ENCODE data around the gene ZC3H13.

ZC3H13 gene

DNA sequence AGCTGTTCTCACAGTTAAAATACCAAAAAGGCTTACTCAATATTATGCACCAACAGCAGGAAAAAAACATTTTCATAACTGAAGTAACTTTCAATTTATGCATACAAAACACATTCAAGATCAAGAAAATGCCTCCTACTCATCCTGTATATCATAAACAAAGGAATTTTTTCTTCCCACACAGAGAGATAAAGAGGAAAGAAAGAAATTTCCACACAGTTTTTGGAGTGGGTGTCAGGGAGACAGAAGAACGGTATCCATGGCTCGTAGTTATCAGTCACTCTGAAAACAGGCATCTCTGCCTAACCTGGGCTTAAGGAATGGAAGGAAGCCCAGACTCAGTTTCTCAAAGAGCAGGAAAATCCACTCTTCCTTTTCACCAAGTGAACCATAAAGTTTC is 108.6 kb downstream of the ZC3H13 start:
- Histone ChIP-seq H4K20me1 (ENCODE audit: insufficient read depth, low read length, poor library complexity, severe bottlenecking) (no peaks in the 10 kb centered on the region), H3K9me2 (replicated peaks; ENCODE audit: low read depth, low read length) (no peaks in the 10 kb centered on the region), H3F3A (ENCODE audit: low read depth) (no peaks in the 10 kb centered on the region), H3K9me3 (ENCODE audit: insufficient read depth, low read depth, low read length) (no peaks in the 10 kb centered on the region), H3K9ac (ENCODE audit: low read depth, low read length, poor library complexity, severe bottlenecking) (no peak overlapping the region), H3K4me1 (ENCODE audit: insufficient read depth, low read length, poor library complexity, severe bottlenecking) (no peaks in the 10 kb centered on the region), H3K79me2 (ENCODE audit: insufficient read depth, low read length) (no peaks in the 10 kb centered on the region), H2AFZ (ENCODE audit: low read length) (no peak overlapping the region), H3K4me2 (ENCODE audit: low read depth, low read length, poor library complexity, severe bottlenecking) (no peak overlapping the region), H3K36me3 (ENCODE audit: insufficient read depth, low read length) (no peaks in the 10 kb centered on the region), H3K27me3 (ENCODE audit: insufficient read depth, low read length, poor library complexity, severe bottlenecking) (no peaks in the 10 kb centered on the region), H3K4me3 (ENCODE audit: low read length, poor library complexity, severe bottlenecking) (no peak overlapping the region)
- no peak for TF ChIP-seq EZH2phosphoT487 (IDR thresholded peaks at IDR 0.05; ENCODE audit: borderline replicate concordance)
- TF ChIP-seq, protein P1, sequence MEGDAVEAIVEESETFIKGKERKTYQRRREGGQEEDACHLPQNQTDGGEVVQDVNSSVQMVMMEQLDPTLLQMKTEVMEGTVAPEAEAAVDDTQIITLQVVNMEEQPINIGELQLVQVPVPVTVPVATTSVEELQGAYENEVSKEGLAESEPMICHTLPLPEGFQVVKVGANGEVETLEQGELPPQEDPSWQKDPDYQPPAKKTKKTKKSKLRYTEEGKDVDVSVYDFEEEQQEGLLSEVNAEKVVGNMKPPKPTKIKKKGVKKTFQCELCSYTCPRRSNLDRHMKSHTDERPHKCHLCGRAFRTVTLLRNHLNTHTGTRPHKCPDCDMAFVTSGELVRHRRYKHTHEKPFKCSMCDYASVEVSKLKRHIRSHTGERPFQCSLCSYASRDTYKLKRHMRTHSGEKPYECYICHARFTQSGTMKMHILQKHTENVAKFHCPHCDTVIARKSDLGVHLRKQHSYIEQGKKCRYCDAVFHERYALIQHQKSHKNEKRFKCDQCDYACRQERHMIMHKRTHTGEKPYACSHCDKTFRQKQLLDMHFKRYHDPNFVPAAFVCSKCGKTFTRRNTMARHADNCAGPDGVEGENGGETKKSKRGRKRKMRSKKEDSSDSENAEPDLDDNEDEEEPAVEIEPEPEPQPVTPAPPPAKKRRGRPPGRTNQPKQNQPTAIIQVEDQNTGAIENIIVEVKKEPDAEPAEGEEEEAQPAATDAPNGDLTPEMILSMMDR (conservative IDR thresholded peaks at IDR 0.05; ENCODE audit: low read length): no peak

DNA sequence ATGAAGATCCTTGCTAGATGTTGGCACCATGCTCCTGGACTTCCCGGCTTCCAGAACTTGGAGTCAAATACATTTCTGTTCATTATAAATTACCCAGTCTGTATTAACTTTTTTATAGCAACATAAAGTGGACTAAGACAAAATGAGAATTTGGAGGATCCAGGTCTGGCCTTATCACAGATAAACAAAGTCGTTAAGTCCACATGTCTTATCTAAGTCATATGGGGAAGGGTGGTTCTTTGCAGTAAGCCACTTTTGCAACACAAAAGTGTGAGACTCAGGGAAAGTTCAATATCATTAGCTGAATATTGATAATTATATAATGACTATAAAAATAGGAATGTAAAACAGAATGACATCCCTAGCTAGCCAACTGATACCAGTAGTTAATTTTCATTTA is 109.4 kb downstream of the ZC3H13 start:
- Histone ChIP-seq H3K9me2 (replicated peaks; ENCODE audit: low read depth, low read length) (no peaks in the 10 kb centered on the region), H3F3A (ENCODE audit: low read depth) (no peaks in the 10 kb centered on the region), H3K9ac (ENCODE audit: low read depth, low read length, poor library complexity, severe bottlenecking) (no peak overlapping the region), H3K36me3 (ENCODE audit: insufficient read depth, low read length) (no peaks in the 10 kb centered on the region), H3K79me2 (ENCODE audit: insufficient read depth, low read length) (no peaks in the 10 kb centered on the region), H2AFZ (ENCODE audit: low read length) (no peak overlapping the region), H3K4me1 (ENCODE audit: insufficient read depth, low read length, poor library complexity, severe bottlenecking) (no peaks in the 10 kb centered on the region), H4K20me1 (ENCODE audit: insufficient read depth, low read length, poor library complexity, severe bottlenecking) (no peaks in the 10 kb centered on the region), H3K4me3 (ENCODE audit: low read length, poor library complexity, severe bottlenecking) (no peak overlapping the region), H3K9me3 (ENCODE audit: insufficient read depth, low read depth, low read length) (no peaks in the 10 kb centered on the region), H3K27me3 (ENCODE audit: insufficient read depth, low read length, poor library complexity, severe bottlenecking) (no peaks in the 10 kb centered on the region), H3K4me2 (ENCODE audit: low read depth, low read length, poor library complexity, severe bottlenecking) (no peak overlapping the region)
- TF ChIP-seq EZH2phosphoT487 (IDR thresholded peaks at IDR 0.05; ENCODE audit: borderline replicate concordance): no peak
- TF ChIP-seq, protein P1 (conservative IDR thresholded peaks at IDR 0.05; ENCODE audit: low read length): no peak

DNA sequence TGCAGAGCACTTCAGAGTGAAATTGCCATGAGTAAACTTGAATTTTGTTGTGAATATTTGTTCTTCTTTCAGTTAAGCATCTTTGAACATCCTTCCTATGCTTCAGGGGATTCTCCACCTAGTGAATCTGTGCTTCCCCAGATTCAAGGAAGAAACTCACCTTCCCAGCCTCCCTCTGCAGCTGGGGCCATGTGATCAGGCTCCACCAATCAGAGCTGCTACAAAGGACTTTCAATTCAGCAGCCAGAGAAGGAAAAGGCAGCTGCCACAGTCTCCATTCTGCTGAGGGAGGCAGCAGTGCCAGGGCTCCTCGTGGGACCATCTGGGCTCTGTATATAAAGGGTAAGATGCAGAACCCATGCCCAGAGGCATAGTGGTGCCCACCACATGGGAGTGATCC is 111.3 kb downstream of the ZC3H13 start:
- Histone ChIP-seq H3K9me3 (ENCODE audit: insufficient read depth, low read depth, low read length) (no peaks in the 10 kb centered on the region), H3K36me3 (ENCODE audit: insufficient read depth, low read length) (no peaks in the 10 kb centered on the region), H3K4me1 (ENCODE audit: insufficient read depth, low read length, poor library complexity, severe bottlenecking) (no peaks in the 10 kb centered on the region), H3K27me3 (ENCODE audit: insufficient read depth, low read length, poor library complexity, severe bottlenecking) (no peaks in the 10 kb centered on the region), H4K20me1 (ENCODE audit: insufficient read depth, low read length, poor library complexity, severe bottlenecking) (no peaks in the 10 kb centered on the region), H3F3A (ENCODE audit: low read depth) (no peaks in the 10 kb centered on the region), H3K4me3 (ENCODE audit: low read length, poor library complexity, severe bottlenecking) (no peak overlapping the region), H3K9me2 (replicated peaks; ENCODE audit: low read depth, low read length) (no peaks in the 10 kb centered on the region), H3K79me2 (ENCODE audit: insufficient read depth, low read length) (no peaks in the 10 kb centered on the region), H2AFZ (ENCODE audit: low read length) (0 out of 2 replicates have a peak overlapping the region, but pooled peaks have one; percentile 1), H3K9ac (ENCODE audit: low read depth, low read length, poor library complexity, severe bottlenecking) (no peak overlapping the region), H3K4me2 (ENCODE audit: low read depth, low read length, poor library complexity, severe bottlenecking) (no peak overlapping the region)
- no peak for TF ChIP-seq EZH2phosphoT487 (IDR thresholded peaks at IDR 0.05; ENCODE audit: borderline replicate concordance)
- TF ChIP-seq, protein P1 (conservative IDR thresholded peaks at IDR 0.05; ENCODE audit: low read length): no peak

Data from Loucy (cell line).